Astrocyte of the cerebellum (primary cell): ENCODE data around the gene STPG4.

Experiments used
- DNase-seq: peaks from one replicate; pipeline ENCODE4 v3.0.0-alpha.2; 2011; ENCODE audit warnings: low read depth
- H3K4me3 ChIP-seq: 2 replicates; pipeline ENCODE4 v1.5.1; 2011; ENCODE audit warnings: mild to moderate bottlenecking, low read depth, low read length, moderate library complexity
- CTCF ChIP-seq: IDR thresholded peaks from 2 replicates; pipeline ENCODE4 v1.5.1; 2012; ENCODE audit warnings: low read length, low read depth, moderate library complexity, mild to moderate bottlenecking; ENCODE audit errors: missing control alignments
- in situ Hi-C: cut with HindIII; loops from 2 replicates; pipeline ENCODE4 v1.10.0; 2017; ENCODE audit warnings: low sequenced_read_pairs

STPG4 gene

GRCh38 chr2:47043142-47043890, 111.8 kb downstream of the STPG4 start:
- H3K4me3 ChIP-seq = no peak overlapping the region
- no peak for TF ChIP-seq CTCF
- DNase-seq = peak; percentile 86
- in situ Hi-C loops = no loop called here

- H3K4me3 ChIP-seq = no peak overlapping the region
- DNase-seq = no peak
- in situ Hi-C loops = no loop called here
- no peak for TF ChIP-seq CTCF
Measured at GRCh38 chr2:47041891-47042684, 113.0 kb downstream of the STPG4 start.

- no peak for TF ChIP-seq CTCF
- in situ Hi-C loops = no loop called here
- DNase-seq = no peak
- H3K4me3 ChIP-seq = no peak overlapping the region
Measured at GRCh38 chr2:47041063-47041462, 114.0 kb downstream of the STPG4 start.

- TF ChIP-seq CTCF = no peak
- no peak overlapping the region for H3K4me3 ChIP-seq
- no peak for DNase-seq
- in situ Hi-C loops = no loop called here
Measured at GRCh38 chr2:47040651-47041050, 114.5 kb downstream of the STPG4 start.

GRCh38 chr2:47039913-47040562, 115.1 kb downstream of the STPG4 start:
- in situ Hi-C loops = no loop called here
- DNase-seq = no peak
- TF ChIP-seq CTCF = no peak

GRCh38 chr2:47039489-47039870, 115.6 kb downstream of the STPG4 start:
- H3K4me3 ChIP-seq = no peak overlapping the region
- TF ChIP-seq CTCF = no peak
- DNase-seq = no peak
- in situ Hi-C loops = no loop called here

More at GRCh38 chr2:47039913-47040562, 115.1 kb downstream of the STPG4 start:
- no peak overlapping the region for H3K4me3 ChIP-seq
